ENCODE data around the gene DUS1L.

DUS1L gene

DNA sequence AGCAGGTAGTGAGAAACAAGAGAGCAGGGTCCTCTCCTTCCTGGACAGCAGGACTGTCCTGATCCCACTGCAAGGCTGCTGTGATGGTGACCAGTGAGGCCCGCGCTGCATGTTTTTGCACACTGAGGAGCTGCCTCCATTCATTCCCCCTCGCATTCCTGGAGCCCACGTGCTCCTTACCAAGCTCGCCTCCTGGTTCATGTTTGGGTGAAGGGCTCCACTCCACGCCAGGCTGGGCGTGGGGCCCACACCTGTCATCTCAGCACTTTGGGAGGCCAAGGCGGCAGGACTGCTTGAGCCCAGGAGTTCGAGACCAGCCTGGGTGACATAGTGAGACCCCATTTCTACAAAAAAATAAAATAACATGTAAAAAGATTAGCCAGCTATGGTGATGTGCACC is 47.8 kb upstream of the DUS1L start:
- Histone ChIP-seq H3K9ac (ENCODE audit: low read length) (no peak overlapping the region), H4K91ac (ENCODE audit: low read depth, low read length) (no peak overlapping the region), H3K27me3 (ENCODE audit: insufficient read depth, low read length) (no peaks in the 10 kb centered on the region), H2BK5ac (ENCODE audit: low read depth, low read length, poor library complexity) (no peak overlapping the region), H3K36me3 (ENCODE audit: control insufficient read depth in 1 of 2, insufficient read depth in 2 of 2, low read length in 2 of 2) (peaks cover 13 to 14% of the 10 kb centered on the region in 2 experiments), H2AK5ac (ENCODE audit: low read length) (no peak overlapping the region), H3K79me2 (ENCODE audit: control insufficient read depth, insufficient read depth, low read length, poor library complexity) (no peaks in the 10 kb centered on the region), H3K9me3 (ENCODE audit: insufficient read depth, low read depth, low read length) (no peaks in the 10 kb centered on the region), H3K4me1 (ENCODE audit: control insufficient read depth in 1 of 2, insufficient read depth in 2 of 2, low read length in 2 of 2) (peaks cover 7 to 9% of the 10 kb centered on the region in 2 experiments), H3K79me1 (ENCODE audit: low read length) (no peaks in the 10 kb centered on the region), H3K27ac (ENCODE audit: low read depth, low read length) (no peak overlapping the region), H3K18ac (ENCODE audit: low read length) (no peak overlapping the region), H4K8ac (ENCODE audit: low read depth, low read length) (no peak overlapping the region), H3K23ac (ENCODE audit: low read length) (no peak overlapping the region), H3K4me2 (ENCODE audit: low read length) (no peak overlapping the region), H2BK12ac (ENCODE audit: low read length) (no peak overlapping the region), H2AFZ (ENCODE audit: insufficient read depth, low read length, poor library complexity) (no peak overlapping the region), H3K4me3 (ENCODE audit: low read depth, low read length) (no peak overlapping the region), H3K14ac (ENCODE audit: low read length) (no peak overlapping the region), H2BK120ac (ENCODE audit: insufficient read depth, low read length, poor library complexity) (no peak overlapping the region), H3K4ac (ENCODE audit: low read depth, low read length) (no peak overlapping the region), H4K12ac (ENCODE audit: low read depth, low read length) (no peak overlapping the region)
- no peak for DNase-seq
- whole genome bisulfite sequencing (ENCODE audit: extremely low coverage, insufficient coverage, insufficient read length) = no CpG with 5 or more reads among the region's 9 CpGs

GRCh38 chr17:82112914-82113311 is 47.3 kb upstream of the DUS1L start:
- no peak overlapping the region for H3K9ac ChIP-seq (ENCODE audit: low read length)
- H3K14ac ChIP-seq (ENCODE audit: low read length) = no peak overlapping the region
- H3K27ac ChIP-seq (ENCODE audit: low read depth, low read length) = no peak overlapping the region
- H4K8ac ChIP-seq (ENCODE audit: low read depth, low read length) = no peak overlapping the region
- H3K79me1 ChIP-seq (ENCODE audit: low read length) = no peaks in the 10 kb centered on the region
- no peak overlapping the region for H3K4me3 ChIP-seq (ENCODE audit: low read depth, low read length)
- H3K18ac ChIP-seq (ENCODE audit: low read length) = no peak overlapping the region
- no peaks in the 10 kb centered on the region for H3K9me3 ChIP-seq (ENCODE audit: insufficient read depth, low read depth, low read length)
- H4K12ac ChIP-seq (ENCODE audit: low read depth, low read length) = no peak overlapping the region
- H3K23ac ChIP-seq (ENCODE audit: low read length) = no peak overlapping the region
- H4K91ac ChIP-seq (ENCODE audit: low read depth, low read length) = no peak overlapping the region
- DNase-seq = no peak
- H2BK120ac ChIP-seq (ENCODE audit: insufficient read depth, low read length, poor library complexity) = no peak overlapping the region
- WGBS (ENCODE audit: extremely low coverage, insufficient coverage, insufficient read length) = no CpG with 5 or more reads among the region's 6 CpGs
- H3K4me2 ChIP-seq (ENCODE audit: low read length) = no peak overlapping the region
- no peak overlapping the region for H2AFZ ChIP-seq (ENCODE audit: insufficient read depth, low read length, poor library complexity)
- peaks cover 5 to 7% of the 10 kb centered on the region in 2 experiments for H3K4me1 ChIP-seq (ENCODE audit: control insufficient read depth in 1 of 2, insufficient read depth in 2 of 2, low read length in 2 of 2)
- H2AK5ac ChIP-seq (ENCODE audit: low read length) = no peak overlapping the region
- H2BK5ac ChIP-seq (ENCODE audit: low read depth, low read length, poor library complexity) = no peak overlapping the region
- H3K36me3 ChIP-seq (ENCODE audit: control insufficient read depth in 1 of 2, insufficient read depth in 2 of 2, low read length in 2 of 2) = peaks cover 13 to 14% of the 10 kb centered on the region in 2 experiments
- no peak overlapping the region for H2BK12ac ChIP-seq (ENCODE audit: low read length)
- H3K27me3 ChIP-seq (ENCODE audit: insufficient read depth, low read length) = no peaks in the 10 kb centered on the region
- H3K79me2 ChIP-seq (ENCODE audit: control insufficient read depth, insufficient read depth, low read length, poor library complexity) = no peaks in the 10 kb centered on the region
- no peak overlapping the region for H3K4ac ChIP-seq (ENCODE audit: low read depth, low read length)

DNA sequence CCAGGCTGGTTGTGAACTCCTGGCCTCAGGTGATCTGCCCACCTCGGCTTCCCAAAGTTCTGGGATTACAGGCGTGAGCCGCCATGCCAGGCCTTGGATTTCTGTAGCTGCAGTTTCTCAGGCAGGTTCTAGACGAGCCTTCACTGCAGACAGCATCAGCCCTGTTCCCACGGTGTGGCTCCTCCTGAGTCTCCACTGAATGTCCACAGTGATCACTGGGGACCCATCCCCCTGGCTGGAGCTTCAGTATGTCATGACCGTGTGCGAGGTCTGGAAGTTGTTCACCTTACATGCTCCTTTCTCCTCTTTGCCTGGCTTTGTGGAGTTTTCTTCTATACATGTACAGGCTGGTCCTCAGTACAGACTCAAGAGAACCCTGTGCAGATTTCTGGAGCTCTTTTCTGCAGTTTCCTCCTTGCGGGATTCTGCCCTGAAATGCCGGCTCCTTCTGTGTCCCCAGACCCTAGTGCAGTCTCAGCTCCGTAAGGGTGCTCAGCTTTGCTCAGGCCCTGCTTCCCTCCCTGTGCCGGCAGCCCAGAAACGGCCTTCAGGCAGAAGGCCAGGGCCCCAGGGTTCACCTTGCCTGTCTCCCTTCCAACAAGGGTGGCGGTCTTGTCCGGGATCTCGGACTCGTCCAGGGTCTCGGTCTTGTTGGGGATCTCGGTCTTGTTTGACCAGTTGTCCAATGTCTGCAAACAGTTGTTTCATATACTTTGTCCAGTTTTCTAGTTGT is 46.7 kb upstream of the DUS1L start:
- Histone ChIP-seq H3K4ac (ENCODE audit: low read depth, low read length) (no peak overlapping the region), H2BK5ac (ENCODE audit: low read depth, low read length, poor library complexity) (no peak overlapping the region), H4K8ac (ENCODE audit: low read depth, low read length) (no peak overlapping the region), H2AK5ac (ENCODE audit: low read length) (no peak overlapping the region), H3K27ac (ENCODE audit: low read depth, low read length) (no peak overlapping the region), H2AFZ (ENCODE audit: insufficient read depth, low read length, poor library complexity) (no peak overlapping the region), H3K18ac (ENCODE audit: low read length) (no peak overlapping the region), H3K4me2 (ENCODE audit: low read length) (no peak overlapping the region), H2BK120ac (ENCODE audit: insufficient read depth, low read length, poor library complexity) (no peak overlapping the region), H3K79me1 (ENCODE audit: low read length) (no peaks in the 10 kb centered on the region), H3K14ac (ENCODE audit: low read length) (no peak overlapping the region), H3K4me1 (ENCODE audit: control insufficient read depth in 1 of 2, insufficient read depth in 2 of 2, low read length in 2 of 2) (peaks cover 3% of the 10 kb centered on the region in 2 experiments), H3K4me3 (ENCODE audit: low read depth, low read length) (no peak overlapping the region), H3K9me3 (ENCODE audit: insufficient read depth, low read depth, low read length) (no peaks in the 10 kb centered on the region), H2BK12ac (ENCODE audit: low read length) (no peak overlapping the region), H3K27me3 (ENCODE audit: insufficient read depth, low read length) (no peaks in the 10 kb centered on the region), H3K23ac (ENCODE audit: low read length) (no peak overlapping the region), H3K79me2 (ENCODE audit: control insufficient read depth, insufficient read depth, low read length, poor library complexity) (no peaks in the 10 kb centered on the region), H4K91ac (ENCODE audit: low read depth, low read length) (no peak overlapping the region), H3K36me3 (ENCODE audit: control insufficient read depth in 1 of 2, insufficient read depth in 2 of 2, low read length in 2 of 2) (peaks cover 13 to 14% of the 10 kb centered on the region in 2 experiments), H3K9ac (ENCODE audit: low read length) (no peak overlapping the region), H4K12ac (ENCODE audit: low read depth, low read length) (no peak overlapping the region)
- DNase-seq = no peak
- WGBS (ENCODE audit: extremely low coverage, insufficient coverage, insufficient read length) = no CpG with 5 or more reads among the region's 18 CpGs

GRCh38 chr17:82110298-82110697 is 44.7 kb upstream of the DUS1L start:
- Histone ChIP-seq H2AFZ (ENCODE audit: insufficient read depth, low read length, poor library complexity) (no peak overlapping the region), H3K23ac (ENCODE audit: low read length) (no peak overlapping the region), H3K27me3 (ENCODE audit: insufficient read depth, low read length) (no peaks in the 10 kb centered on the region), H3K14ac (ENCODE audit: low read length) (no peak overlapping the region), H2BK120ac (ENCODE audit: insufficient read depth, low read length, poor library complexity) (no peak overlapping the region), H3K36me3 (ENCODE audit: control insufficient read depth in 1 of 2, insufficient read depth in 2 of 2, low read length in 2 of 2) (peaks cover 13 to 14% of the 10 kb centered on the region in 2 experiments), H2BK12ac (ENCODE audit: low read length) (no peak overlapping the region), H4K8ac (ENCODE audit: low read depth, low read length) (no peak overlapping the region), H4K12ac (ENCODE audit: low read depth, low read length) (no peak overlapping the region), H3K27ac (ENCODE audit: low read depth, low read length) (no peak overlapping the region), H3K18ac (ENCODE audit: low read length) (no peak overlapping the region), H3K79me1 (ENCODE audit: low read length) (peaks cover 8% of the 10 kb centered on the region), H2AK5ac (ENCODE audit: low read length) (no peak overlapping the region), H3K4ac (ENCODE audit: low read depth, low read length) (no peak overlapping the region), H3K4me2 (ENCODE audit: low read length) (no peak overlapping the region), H4K91ac (ENCODE audit: low read depth, low read length) (no peak overlapping the region), H3K9me3 (ENCODE audit: insufficient read depth, low read depth, low read length) (no peaks in the 10 kb centered on the region), H2BK5ac (ENCODE audit: low read depth, low read length, poor library complexity) (no peak overlapping the region), H3K79me2 (ENCODE audit: control insufficient read depth, insufficient read depth, low read length, poor library complexity) (no peaks in the 10 kb centered on the region), H3K9ac (ENCODE audit: low read length) (no peak overlapping the region), H3K4me1 (ENCODE audit: control insufficient read depth in 1 of 2, insufficient read depth in 2 of 2, low read length in 2 of 2) (peaks cover 17 to 18% of the 10 kb centered on the region in 2 experiments), H3K4me3 (ENCODE audit: low read depth, low read length) (no peak overlapping the region)
- peak in 1 of 2 donors; percentile 61 for DNase-seq
- WGBS (ENCODE audit: extremely low coverage, insufficient coverage, insufficient read length) = no CpG with 5 or more reads among the region's 3 CpGs
